Ovary (tissue), 9 donors: Measurements from ENCODE around the gene PPTC7. TPM values are rescaled to one million over a fixed set of nuclear protein-coding genes. Genes with fewer than 3 reads are reported as not detected.

Experiments used
- DNase-seq, 5 donors: peaks; one replicate each; pipeline ENCODE4 v3.0.0-alpha.2; 2019 to 2020
- H3K27ac ChIP-seq, 2 donors: fragments of 200-600 bp; one replicate each; pipeline versions ENCODE4 v1.5.1 to v1.8.0; 2019 to 2022
- H3K27me3 ChIP-seq: fragments of 200-600 bp; one replicate; pipeline ENCODE4 v1.8.0; 2022
- H3K36me3 ChIP-seq: fragments of 200-600 bp; sonication (generic); one replicate; pipeline ENCODE4 v1.5.1; 2019
- H3K4me1 ChIP-seq: one replicate; pipeline ENCODE4 v1.8.1; 2013; ENCODE audit warnings: mild to moderate bottlenecking, moderate library complexity; ENCODE audit not compliant: insufficient read depth
- H3K4me3 ChIP-seq: fragments of 200-600 bp; sonication (generic); one replicate; pipeline ENCODE4 v1.5.1; 2017
- H3K9me3 ChIP-seq, 2 donors: fragments of 200-600 bp in 1 of 2; sonication (generic) in 1 of 2; one replicate each; pipeline versions ENCODE4 v1.5.1 to v1.8.1; 2013 to 2019; ENCODE audit warnings: mild to moderate bottlenecking in 1 of 2, moderate library complexity in 1 of 2
- CTCF ChIP-seq, 3 donors: fragments of 450-650 bp in 2 of 3; fragments of 200-600 bp in 1 of 3; IDR thresholded peaks; one replicate each; pipeline versions ENCODE4 v1.5.1 to v1.8.0; 2016 to 2022; ENCODE audit warnings: antibody characterized with exemption in 3 of 3, mild to moderate bottlenecking in 1 of 3
- EP300 ChIP-seq: sonication (generic); formaldehyde crosslinking; IDR thresholded peaks from one replicate; pipeline ENCODE4 v1.6.1; 2017; ENCODE audit warnings: antibody characterized with exemption
- POLR2A ChIP-seq: fragments of 450-650 bp; IDR thresholded peaks from one replicate; pipeline ENCODE4 v1.6.1; 2017; ENCODE audit warnings: antibody characterized with exemption, mild to moderate bottlenecking, moderate library complexity
- WGBS, 3 donors: extraction: QIAGEN DNeasy Blood & Tissue Kit in 1 of 3; methylation state at CpG; one replicate each; pipeline versions ENCODE4 v1.1.5 to v1.1.7; 2013 to 2017; 5-methylcytosine and 5-hydroxymethylcytosine counted together
- intact Hi-C, 4 donors: fragments of 100-400 bp; cut with DNase I; formaldehyde crosslinking; loops; one replicate each; pipeline versions ENCODE4 v1.11.0 to v1.15.1; 2022 to 2023
- polyA plus RNA-seq, 2 donors: library from polyadenylated mRNA; stranded (reverse); fragments of 200-250 nt in 1 of 2; fragments of 350-450 nt in 1 of 2; fragmentation: Illumina TruSeq in 1 of 2; extraction: RNeasy Lipid Tissue Mini Kit (QIAGEN cat#74804) in 1 of 2; gene quantifications; one replicate each; pipeline ENCODE4 v1.2.3, GENCODE V29; 2013 to 2014
- total RNA-seq, 7 donors: library from RNA; depleted of rRNA in 2 of 7; stranded (reverse); fragments of >200 nt in 2 of 7; fragmentation: NEBNext Ultra II Directional in 3 of 7; extraction: Animal tissue kit (Norgen Biotek cat#: 25700) in 3 of 7; gene quantifications; one replicate each; pipeline versions ENCODE4 v1.1.0 to v1.2.4, GENCODE V29; 2016 to 2023
- donor health status: DM: no; HTN: no; CAD: no; lungs with moderate emphysema.
- donor health status: DM: no; HTN: no; CAD: no.
- donor health status: Bipolar disorder and iron deficiency.
- donor health status: DM: yes; HTN: yes; CAD: no.
- donor health status: DM: no; HTN: no; CAD: no.
- donor health status: DM: yes; HTN: yes; CAD: no.

The PPTC7 gene
- total and polyA plus RNA-seq, 9 donors: 10.0 to 25.5 (median 19.2) TPM

DNA sequence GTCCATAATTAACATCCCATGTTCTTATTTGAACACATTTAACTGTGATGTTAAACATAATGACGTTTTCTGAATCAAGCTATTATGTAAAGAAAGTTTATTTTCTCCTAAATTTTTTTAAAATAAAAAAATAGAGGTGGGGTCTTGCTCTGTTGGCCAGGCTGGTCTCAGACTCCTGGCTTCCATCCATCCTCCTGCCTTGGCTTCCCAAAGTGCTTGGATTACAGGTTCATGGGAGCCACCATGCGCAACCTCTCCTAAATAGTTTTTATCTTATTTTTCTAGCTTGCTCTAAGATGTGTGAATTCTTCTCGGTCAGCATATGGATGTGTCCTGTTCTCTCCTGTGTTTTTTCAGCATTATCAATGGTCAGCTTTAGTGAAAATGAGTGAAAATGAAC, 77.8 kb downstream of the PPTC7 start:
- WGBS, 3 donors: 69 to 74% (median 69%) methylated on average over 3 of the region's 3 CpGs
- intact Hi-C loops: no loop called here
- H3K36me3 ChIP-seq: no peaks in the 10 kb centered on the region
- H3K4me3 ChIP-seq: no peak overlapping the region
- no peaks in the 10 kb centered on the region for H3K9me3 ChIP-seq
- no peak for TF ChIP-seq POLR2A
- TF ChIP-seq CTCF (IDR thresholded peaks at IDR 0.05): no peak
- TF ChIP-seq EP300: no peak
- H3K4me1 ChIP-seq: peaks cover 6% of the 10 kb centered on the region
- no peak for DNase-seq
- no peaks in the 10 kb centered on the region for H3K27me3 ChIP-seq
- no peak overlapping the region for H3K27ac ChIP-seq

- Histone ChIP-seq H3K4me1 (peaks cover 6% of the 10 kb centered on the region), H3K4me3 (no peak overlapping the region), H3K27ac (no peak overlapping the region), H3K36me3 (no peaks in the 10 kb centered on the region), H3K9me3 (no peaks in the 10 kb centered on the region), H3K27me3 (no peaks in the 10 kb centered on the region)
- TF ChIP-seq POLR2A (no peak), EP300 (no peak), CTCF (IDR thresholded peaks at IDR 0.05) (no peak)
- no peak for DNase-seq
- intact Hi-C loops: no loop called here
- WGBS, 3 donors: 64 to 78% (median 70%) methylated on average over 1 of the region's 1 CpG
These were observed 79.7 kb downstream of the PPTC7 start for GRCh38 chr12:110503432-110503831.

DNA sequence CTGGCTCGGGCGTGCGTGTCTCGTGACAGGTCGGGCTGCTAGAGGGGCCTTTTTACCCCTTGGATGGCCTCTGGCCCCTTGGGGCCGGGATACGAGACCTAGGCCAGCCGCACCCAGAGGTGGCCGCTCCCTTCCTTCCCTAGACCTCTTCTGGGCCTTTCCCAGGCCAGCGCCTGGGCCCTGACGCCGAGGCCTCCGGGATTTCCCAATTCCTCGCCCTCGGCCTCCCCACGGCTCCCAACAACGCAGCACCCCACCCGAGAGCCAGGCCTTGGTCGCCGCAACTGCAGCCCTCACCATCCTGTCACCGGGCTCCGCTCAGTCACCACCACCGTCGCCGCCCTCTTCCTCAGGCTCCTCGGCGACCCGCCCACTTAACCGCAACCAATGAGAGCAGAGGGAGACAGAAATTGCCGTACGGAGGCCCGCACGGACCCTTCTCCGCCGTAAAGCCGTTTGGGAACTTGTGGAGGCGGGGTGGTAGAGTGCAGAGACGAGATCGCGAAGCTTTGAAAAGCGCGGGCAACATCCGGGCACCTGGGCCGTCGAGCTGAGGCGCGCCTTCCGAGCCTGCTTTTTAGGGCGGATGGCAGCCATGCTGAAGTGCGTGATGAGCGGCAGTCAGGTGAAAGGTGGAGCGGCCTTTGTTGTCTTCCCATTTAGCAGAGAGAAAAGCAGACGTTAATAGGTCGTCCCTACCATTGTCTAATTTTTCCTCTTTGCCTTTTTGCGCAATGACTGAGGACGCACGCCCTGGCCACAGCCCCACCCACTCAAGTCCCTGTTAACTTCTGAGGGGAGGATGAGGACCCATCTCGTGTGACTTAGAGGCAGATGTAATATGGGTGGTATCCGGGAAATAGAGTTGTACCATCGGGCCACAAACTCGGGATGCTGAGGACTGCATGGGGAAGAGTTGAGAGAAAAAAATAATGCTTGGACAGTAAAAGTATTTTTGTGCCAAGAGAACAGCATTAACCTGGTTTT, 81.1 kb downstream of the PPTC7 start, which contains the start of the genes RAD9B and VPS29:
TSS of gene RAD9B (plus strand) at position 580 of the 987 bp plus-strand sequence. CDS start at position 587, 7 bp downstream.
TSS of gene VPS29 (minus strand) at position 360 of the 987 bp plus-strand sequence. CDS start at position 300, 60 bp downstream.
- peak; percentile 96 to 98 (median 97) for DNase-seq
- H3K27ac ChIP-seq: peak within 1 kb of the TSS; percentile 16 to 71
- H3K9me3 ChIP-seq: no peaks in the 10 kb centered on the region
- peaks cover 8% of the 10 kb centered on the region for H3K4me1 ChIP-seq
- intact Hi-C loops: no loop called here
- H3K36me3 ChIP-seq: no peaks in the 10 kb centered on the region
- peak within 1 kb of the TSS; percentile 92 for H3K4me3 ChIP-seq
- no peaks in the 10 kb centered on the region for H3K27me3 ChIP-seq
- TF ChIP-seq POLR2A (peak; percentile 72), CTCF (IDR thresholded peaks at IDR 0.05) (no peak), EP300 (peak; percentile 11)
- WGBS, 3 donors: 6 to 7% (median 6%) methylated on average over 61 of the region's 61 CpGs

DNA sequence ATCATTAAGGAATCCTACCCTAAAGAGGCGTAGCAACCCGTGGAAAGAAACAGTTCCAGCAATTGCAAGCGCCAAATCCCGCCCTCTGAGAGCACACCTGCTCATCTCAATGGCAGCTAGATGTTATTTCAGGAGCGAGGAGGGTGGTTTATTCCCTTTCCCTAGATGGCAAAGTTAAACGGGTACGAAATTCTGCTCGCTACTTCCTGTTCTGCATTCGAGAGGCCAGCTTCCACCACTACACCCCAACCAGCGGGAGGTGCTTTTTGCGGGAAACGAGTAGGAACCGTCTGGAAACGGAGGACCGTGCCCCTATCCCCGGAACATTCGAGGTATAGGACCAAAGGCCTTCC, 81.7 kb downstream of the PPTC7 start:
- Histone ChIP-seq H3K27me3 (no peaks in the 10 kb centered on the region), H3K27ac (peak overlapping the region; percentile 16 to 71), H3K36me3 (no peaks in the 10 kb centered on the region), H3K9me3 (no peaks in the 10 kb centered on the region), H3K4me3 (peak overlapping the region; percentile 92), H3K4me1 (peaks cover 8% of the 10 kb centered on the region)
- intact Hi-C loops: no loop called here
- TF ChIP-seq CTCF (IDR thresholded peaks at IDR 0.05) (no peak), POLR2A (no peak), EP300 (no peak)
- 0% methylated on average over 17 of the region's 17 CpGs for WGBS, 3 donors
- DNase-seq: peak in 1 of 5 donors; percentile 26
